HUES6 (cell line): ENCODE results near the gene CTIF.

Source experiments
- H3K27ac ChIP-seq: 2 replicates; pipeline ENCODE4 v1.7.0; 2013; ENCODE audit warnings: low read depth, mild to moderate bottlenecking, low read length, inconsistent platforms
- H3K27me3 ChIP-seq: 2 replicates; pipeline ENCODE4 v1.6.1; 2013; ENCODE audit warnings: low read length; ENCODE audit not compliant: control insufficient read depth, insufficient read depth
- H3K36me3 ChIP-seq: 2 replicates; pipeline ENCODE4 v1.6.1; 2013; ENCODE audit warnings: low read length; ENCODE audit not compliant: control insufficient read depth, insufficient read depth
- H3K4me1 ChIP-seq: 2 replicates; pipeline ENCODE4 v1.6.1; 2013; ENCODE audit warnings: low read length; ENCODE audit not compliant: control insufficient read depth, insufficient read depth
- H3K4me3 ChIP-seq: 2 replicates; pipeline ENCODE4 v1.5.1; 2013; ENCODE audit warnings: low read depth, low read length
- H3K9ac ChIP-seq: one replicate; pipeline ENCODE4 v1.6.1; 2013; ENCODE audit warnings: mild to moderate bottlenecking, low read length
- H3K9me3 ChIP-seq: 2 replicates; pipeline ENCODE4 v1.6.1; 2013; ENCODE audit warnings: low read depth, low read length; ENCODE audit not compliant: control insufficient read depth, insufficient read depth

The CTIF gene

GRCh38 chr18:48749768-48750167, 210.9 kb downstream of the CTIF start:
- Histone ChIP-seq H3K27ac (no peak overlapping the region), H3K27me3 (no peaks in the 10 kb centered on the region), H3K4me1 (no peaks in the 10 kb centered on the region; the same call in 1 of the 2 replicates), H3K9ac (no peak overlapping the region), H3K4me3 (no peak overlapping the region), H3K36me3 (no peaks in the 10 kb centered on the region), H3K9me3 (no peaks in the 10 kb centered on the region)

GRCh38 chr18:48750485-48751175, 211.8 kb downstream of the CTIF start:
- H3K4me1 ChIP-seq: no peaks in the 10 kb centered on the region; the same call in 1 of the 2 replicates
- H3K4me3 ChIP-seq: no peak overlapping the region
- H3K36me3 ChIP-seq: no peaks in the 10 kb centered on the region
- H3K27ac ChIP-seq: no peak overlapping the region
- no peak overlapping the region for H3K9ac ChIP-seq
- H3K27me3 ChIP-seq: no peaks in the 10 kb centered on the region
- H3K9me3 ChIP-seq: no peaks in the 10 kb centered on the region

- peaks cover 3% of the 10 kb centered on the region; the same call in 1 of the 2 replicates for H3K9me3 ChIP-seq
Measured at GRCh38 chr18:48751727-48752468, 213.1 kb downstream of the CTIF start.

GRCh38 chr18:48752478-48752877, 213.6 kb downstream of the CTIF start:
- H3K9ac ChIP-seq: no peak overlapping the region
- no peaks in the 10 kb centered on the region; the same call in 1 of the 2 replicates for H3K4me1 ChIP-seq
- no peak overlapping the region for H3K27ac ChIP-seq
- H3K4me3 ChIP-seq: no peak overlapping the region
- H3K36me3 ChIP-seq: no peaks in the 10 kb centered on the region
- peaks cover 3% of the 10 kb centered on the region; the same call in 1 of the 2 replicates for H3K9me3 ChIP-seq
- no peaks in the 10 kb centered on the region for H3K27me3 ChIP-seq

More at GRCh38 chr18:48751727-48752468, 213.1 kb downstream of the CTIF start:
- Histone ChIP-seq H3K4me1 (no peaks in the 10 kb centered on the region; the same call in 1 of the 2 replicates), H3K9ac (no peak overlapping the region), H3K4me3 (no peak overlapping the region), H3K27me3 (no peaks in the 10 kb centered on the region), H3K27ac (no peak overlapping the region), H3K36me3 (no peaks in the 10 kb centered on the region)

- no peaks in the 10 kb centered on the region for H3K36me3 ChIP-seq
- no peak overlapping the region for H3K4me3 ChIP-seq
- no peaks in the 10 kb centered on the region; the same call in 1 of the 2 replicates for H3K4me1 ChIP-seq
- no peak overlapping the region for H3K27ac ChIP-seq
- peaks cover 3% of the 10 kb centered on the region; the same call in 1 of the 2 replicates for H3K9me3 ChIP-seq
- no peaks in the 10 kb centered on the region for H3K27me3 ChIP-seq
- no peak overlapping the region for H3K9ac ChIP-seq
Measured at GRCh38 chr18:48752928-48753327, 214.1 kb downstream of the CTIF start.

- H3K9ac ChIP-seq: no peak overlapping the region
- H3K27me3 ChIP-seq: no peaks in the 10 kb centered on the region
- no peaks in the 10 kb centered on the region for H3K36me3 ChIP-seq
- H3K27ac ChIP-seq: no peak overlapping the region
- no peak overlapping the region for H3K4me3 ChIP-seq
- H3K9me3 ChIP-seq: peaks cover 3% of the 10 kb centered on the region; the same call in 1 of the 2 replicates
- no peaks in the 10 kb centered on the region; the same call in 1 of the 2 replicates for H3K4me1 ChIP-seq
Measured at GRCh38 chr18:48753691-48754090, 214.9 kb downstream of the CTIF start.

GRCh38 chr18:48754559-48754958, 215.7 kb downstream of the CTIF start:
- Histone ChIP-seq H3K27me3 (no peaks in the 10 kb centered on the region), H3K4me3 (no peak overlapping the region), H3K9ac (no peak overlapping the region), H3K27ac (no peak overlapping the region), H3K4me1 (no peaks in the 10 kb centered on the region; the same call in 1 of the 2 replicates), H3K36me3 (no peaks in the 10 kb centered on the region), H3K9me3 (peaks cover 3% of the 10 kb centered on the region; the same call in 1 of the 2 replicates)

GRCh38 chr18:48754993-48755473, 216.2 kb downstream of the CTIF start:
- Histone ChIP-seq H3K27me3 (no peaks in the 10 kb centered on the region), H3K9me3 (peaks cover 3% of the 10 kb centered on the region; the same call in 1 of the 2 replicates), H3K4me1 (no peaks in the 10 kb centered on the region; the same call in 1 of the 2 replicates), H3K27ac (no peak overlapping the region), H3K9ac (no peak overlapping the region), H3K4me3 (no peak overlapping the region), H3K36me3 (no peaks in the 10 kb centered on the region)

- Histone ChIP-seq H3K36me3 (no peaks in the 10 kb centered on the region; the same call in 1 of the 2 replicates), H3K27me3 (no peaks in the 10 kb centered on the region), H3K27ac (no peak overlapping the region), H3K4me1 (no peaks in the 10 kb centered on the region; the same call in 1 of the 2 replicates), H3K9ac (no peak overlapping the region), H3K9me3 (peaks cover 3% of the 10 kb centered on the region; the same call in 1 of the 2 replicates), H3K4me3 (no peak overlapping the region)
Measured at GRCh38 chr18:48756511-48757226, 217.8 kb downstream of the CTIF start.

GRCh38 chr18:48757367-48757766, 218.5 kb downstream of the CTIF start:
- Histone ChIP-seq H3K27ac (no peak overlapping the region), H3K4me3 (no peak overlapping the region), H3K4me1 (no peaks in the 10 kb centered on the region; the same call in 1 of the 2 replicates), H3K27me3 (no peaks in the 10 kb centered on the region), H3K9me3 (peaks cover 3% of the 10 kb centered on the region; the same call in 1 of the 2 replicates), H3K9ac (no peak overlapping the region), H3K36me3 (peaks cover 5% of the 10 kb centered on the region; the same call in 1 of the 2 replicates)
